Activated CD8-positive, alpha-beta memory T cell treated with anti-CD3 and anti-CD28 coated beads for 24 hours (primary cell): Measurements from ENCODE around the gene OR51B4.
"Not testable (repeated sequence)": the region's sequence is repeated elsewhere in the genome, so short reads cannot be mapped to it uniquely, and the experiment has no call there.

Experiments
- DNase-seq: peaks from one replicate; pipeline ENCODE4 v3.0.0-alpha.2; 2020

OR51B4 gene

GRCh38 chr11:5267033-5267563 lies 34.6 kb downstream of the OR51B4 start:
- no peak for DNase-seq

- no peak for DNase-seq
Measured at GRCh38 chr11:5266609-5267008, 35.1 kb downstream of the OR51B4 start.

- no peak for DNase-seq
Measured at GRCh38 chr11:5265832-5266231, 35.9 kb downstream of the OR51B4 start.

GRCh38 chr11:5258543-5259262 lies 43.0 kb downstream of the OR51B4 start:
- no peak for DNase-seq

GRCh38 chr11:5257296-5257695 lies 44.5 kb downstream of the OR51B4 start:
- no peak for DNase-seq

- not testable (repeated sequence) for DNase-seq
Measured at GRCh38 chr11:5254646-5255413, 46.9 kb downstream of the OR51B4 start, which contains the start of gene HBG2. Gene HBG2, minus strand, starts transcription at chr11:5254781. Its CDS starts 53 bp downstream, at chr11:5254728.

GRCh38 chr11:5254023-5254422 lies 47.7 kb downstream of the OR51B4 start:
- DNase-seq, result not testable (repeated sequence)

GRCh38 chr11:5253440-5253839 lies 48.3 kb downstream of the OR51B4 start:
- not testable (repeated sequence) for DNase-seq

GRCh38 chr11:5252919-5253265 lies 48.9 kb downstream of the OR51B4 start:
- DNase-seq, result no peak

- no peak for DNase-seq
Measured at GRCh38 chr11:5252192-5252918, 49.4 kb downstream of the OR51B4 start.

GRCh38 chr11:5251746-5252145 lies 50.0 kb downstream of the OR51B4 start:
- DNase-seq, result no peak
